AG04450 (cell line): ENCODE results near the gene SLC27A4. TPM values are rescaled to one million over a fixed set of nuclear protein-coding genes. Genes with fewer than 3 reads are reported as not detected.

Source experiments
- CTCF ChIA-PET: fragments of 300-600, 350-600 bp; formaldehyde crosslinking; extraction: SDS; loops from one replicate; lab custom pipeline; 2022; ENCODE audit warnings: antibody characterized with exemption, inconsistent platforms; lab: Charles Lee
- POLR2A ChIA-PET: fragments of 350-600 bp; formaldehyde crosslinking; extraction: SDS; loops from one replicate; lab custom pipeline; 2021; ENCODE audit warnings: antibody characterized with exemption, inconsistent platforms; lab: Yijun Ruan, JAX
- DNase-seq: peaks from one replicate; pipeline ENCODE4 v3.0.0-alpha.2; 2011; ENCODE audit warnings: low read depth, low spot score
- H3K27ac ChIP-seq: one replicate; pipeline ENCODE4 v1.5.1; 2012; ENCODE audit warnings: low read depth, low read length, control low read depth
- H3K27me3 ChIP-seq: one replicate; pipeline ENCODE4 v1.6.0; 2012; ENCODE audit warnings: low read length; ENCODE audit not compliant: control insufficient read depth, insufficient read depth
- H3K4me3 ChIP-seq: 2 replicates; pipeline ENCODE4 v1.5.1; 2011; ENCODE audit warnings: mild to moderate bottlenecking, low read depth, low read length, control low read depth
- H3K9me3 ChIP-seq: 2 replicates; pipeline ENCODE4 v1.5.1; 2012; ENCODE audit warnings: low read length; ENCODE audit not compliant: control insufficient read depth, insufficient read depth
- polyA plus RNA-seq: library from polyadenylated mRNA; depleted of rRNA; stranded (reverse); fragments of >200 nt; gene quantifications from 2 replicates; pipeline ENCODE4 v1.2.3, GENCODE V29; 2011
- TF ChIP-seq, protein P1 (sequence below): IDR thresholded peaks from 2 replicates; pipeline ENCODE4 v1.5.1; 2011; ENCODE audit warnings: low read depth, low read length, control low read depth, inconsistent platforms

SLC27A4 gene
- polyA plus RNA-seq, 1 experiment = 7.7 TPM

GRCh38 chr9:128388150-128388549, 47.8 kb downstream of the SLC27A4 start:
- DNase-seq = no peak
- ChIA-PET CTCF (interaction anchor here (1.2 kb wide), 1 partner anchor 26 kb away, joined by 3 read pairs; no protein-coding TSS in a partner anchor), POLR2A (no interaction called here)
- TF ChIP-seq, protein P1, sequence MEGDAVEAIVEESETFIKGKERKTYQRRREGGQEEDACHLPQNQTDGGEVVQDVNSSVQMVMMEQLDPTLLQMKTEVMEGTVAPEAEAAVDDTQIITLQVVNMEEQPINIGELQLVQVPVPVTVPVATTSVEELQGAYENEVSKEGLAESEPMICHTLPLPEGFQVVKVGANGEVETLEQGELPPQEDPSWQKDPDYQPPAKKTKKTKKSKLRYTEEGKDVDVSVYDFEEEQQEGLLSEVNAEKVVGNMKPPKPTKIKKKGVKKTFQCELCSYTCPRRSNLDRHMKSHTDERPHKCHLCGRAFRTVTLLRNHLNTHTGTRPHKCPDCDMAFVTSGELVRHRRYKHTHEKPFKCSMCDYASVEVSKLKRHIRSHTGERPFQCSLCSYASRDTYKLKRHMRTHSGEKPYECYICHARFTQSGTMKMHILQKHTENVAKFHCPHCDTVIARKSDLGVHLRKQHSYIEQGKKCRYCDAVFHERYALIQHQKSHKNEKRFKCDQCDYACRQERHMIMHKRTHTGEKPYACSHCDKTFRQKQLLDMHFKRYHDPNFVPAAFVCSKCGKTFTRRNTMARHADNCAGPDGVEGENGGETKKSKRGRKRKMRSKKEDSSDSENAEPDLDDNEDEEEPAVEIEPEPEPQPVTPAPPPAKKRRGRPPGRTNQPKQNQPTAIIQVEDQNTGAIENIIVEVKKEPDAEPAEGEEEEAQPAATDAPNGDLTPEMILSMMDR = no peak
- Histone ChIP-seq H3K4me3 (no peak overlapping the region), H3K27me3 (no peaks in the 10 kb centered on the region), H3K9me3 (peaks cover 3% of the 10 kb centered on the region; the same call in 1 of the 2 replicates), H3K27ac (no peak overlapping the region)

GRCh38 chr9:128389395-128390149, 49.2 kb downstream of the SLC27A4 start:
- H3K27ac ChIP-seq = no peak overlapping the region
- ChIA-PET POLR2A (no interaction called here), CTCF (no interaction called here)
- no peaks in the 10 kb centered on the region for H3K27me3 ChIP-seq
- TF ChIP-seq, protein P1 = no peak
- peaks cover 3% of the 10 kb centered on the region; the same call in 1 of the 2 replicates for H3K9me3 ChIP-seq
- no peak overlapping the region for H3K4me3 ChIP-seq
- no peak for DNase-seq

- no peaks in the 10 kb centered on the region for H3K27me3 ChIP-seq
- ChIA-PET CTCF (no interaction called here), POLR2A (interaction anchor here (0.6 kb wide), 1 partner anchor 8 kb away, joined by 3 read pairs; no protein-coding TSS in a partner anchor)
- no peak overlapping the region for H3K27ac ChIP-seq
- H3K9me3 ChIP-seq = peaks cover 3% of the 10 kb centered on the region; the same call in 1 of the 2 replicates
- no peak for DNase-seq
- no peak overlapping the region for H3K4me3 ChIP-seq
- TF ChIP-seq, protein P1 = no peak
Observed at GRCh38 chr9:128390150-128390812, 50.0 kb downstream of the SLC27A4 start.

DNA sequence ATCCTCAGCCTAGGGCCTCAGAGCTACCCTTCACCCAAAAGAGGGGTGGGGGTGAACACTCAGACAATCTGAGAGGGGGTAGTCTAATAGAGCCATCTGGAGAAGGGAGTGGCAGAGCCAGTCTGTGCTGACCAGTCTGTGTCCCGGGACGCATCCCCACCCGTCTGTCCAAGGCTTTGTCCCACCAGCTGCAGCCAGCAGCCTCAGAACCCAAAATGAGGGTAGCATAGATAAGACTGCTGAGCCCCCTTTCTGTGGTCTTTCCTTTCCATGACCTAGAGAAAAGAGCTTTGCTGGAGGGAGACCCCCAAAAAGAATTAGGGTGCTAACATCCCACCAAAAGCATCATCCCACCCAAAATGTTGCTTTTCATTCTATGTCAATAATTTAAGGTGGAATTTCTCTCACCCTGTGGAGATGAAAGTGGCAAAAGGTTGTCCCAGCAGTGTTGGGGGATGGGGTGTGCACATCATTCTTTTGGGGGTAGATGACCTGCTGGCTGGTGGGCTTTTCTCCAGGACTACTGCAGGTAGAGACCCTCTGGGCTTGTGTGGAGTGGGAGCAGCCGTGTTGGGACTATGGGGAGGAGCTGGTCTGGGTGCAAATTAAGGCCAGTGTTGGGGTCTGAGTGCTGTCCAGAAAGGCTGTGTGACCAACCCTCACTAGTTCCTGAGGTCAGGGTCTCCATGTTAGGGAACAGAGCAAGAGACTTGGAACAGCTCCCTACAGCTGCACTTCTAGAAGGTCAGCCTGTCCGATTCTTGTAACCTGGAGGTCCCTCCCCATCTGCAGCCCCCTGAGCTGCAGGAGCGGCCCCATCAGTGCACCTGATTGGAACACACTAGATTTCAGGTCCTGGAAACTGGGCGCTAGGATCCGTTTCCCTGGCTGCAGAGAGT, 50.7 kb downstream of the SLC27A4 start:
- Histone ChIP-seq H3K27ac (no peak overlapping the region), H3K27me3 (no peaks in the 10 kb centered on the region), H3K4me3 (no peak overlapping the region), H3K9me3 (peaks cover 3% of the 10 kb centered on the region; the same call in 1 of the 2 replicates)
- no peak for DNase-seq
- ChIA-PET CTCF (no interaction called here), POLR2A (interaction anchor here (0.6 kb wide), 1 partner anchor 8 kb away, joined by 3 read pairs; no protein-coding TSS in a partner anchor)
- TF ChIP-seq, protein P1 = no peak
